ENCODE measurements around the gene TPPP.

TPPP gene

GRCh38 chr5:671459-672328, 21.5 kb downstream of the TPPP start:
- DNase-seq (ENCODE audit: extremely low read depth, low read depth), result no peak
- peak; percentile 97 for TF ChIP-seq CTCF (IDR thresholded peaks at IDR 0.05; ENCODE audit: low read depth, low read length)

- no peak for DNase-seq (ENCODE audit: extremely low read depth, low read depth)
- TF ChIP-seq CTCF (IDR thresholded peaks at IDR 0.05; ENCODE audit: low read depth, low read length), result no peak
These were observed 22.5 kb downstream of the TPPP start for GRCh38 chr5:670396-671270.

GRCh38 chr5:669842-670395, 23.2 kb downstream of the TPPP start:
- no peak for DNase-seq (ENCODE audit: extremely low read depth, low read depth)
- TF ChIP-seq CTCF (IDR thresholded peaks at IDR 0.05; ENCODE audit: low read depth, low read length), result no peak

GRCh38 chr5:669111-669841, 23.9 kb downstream of the TPPP start:
- DNase-seq (ENCODE audit: extremely low read depth, low read depth), result no peak

GRCh38 chr5:668283-668995, 24.7 kb downstream of the TPPP start:
- TF ChIP-seq CTCF (IDR thresholded peaks at IDR 0.05; ENCODE audit: low read depth, low read length), result no peak
- no peak for DNase-seq (ENCODE audit: extremely low read depth, low read depth)

More at GRCh38 chr5:669111-669841, 23.9 kb downstream of the TPPP start:
- TF ChIP-seq CTCF (IDR thresholded peaks at IDR 0.05; ENCODE audit: low read depth, low read length), result peak; percentile 61

GRCh38 chr5:666816-667498, 26.2 kb downstream of the TPPP start:
- no peak for DNase-seq (ENCODE audit: extremely low read depth, low read depth)
- no peak for TF ChIP-seq CTCF (IDR thresholded peaks at IDR 0.05; ENCODE audit: low read depth, low read length)

Data from AG09319 (cell line).